Neural cell (in vitro differentiated cells): ENCODE data around the gene METTL9. TPM values are rescaled to one million over a fixed set of nuclear protein-coding genes. Genes with fewer than 3 reads are reported as not detected.

ENCODE experiments used
- H2AFZ ChIP-seq: fragments of 200-600, 300-800 bp; sonication (generic), shearing (Covaris generic); 2 replicates; pipeline ENCODE4 v1.6.0; 2014; ENCODE audit warnings: low read depth, mild to moderate bottlenecking, antibody characterized with exemption, low read length, moderate library complexity
- H3F3A ChIP-seq: fragments of 200-600 bp; shearing (Covaris generic); 2 replicates; pipeline ENCODE4 v1.6.1; 2016; ENCODE audit warnings: mild to moderate bottlenecking, moderate library complexity, mixed read lengths, antibody characterized with exemption, low read length; ENCODE audit not compliant: insufficient read depth, poor library complexity, severe bottlenecking
- H3K27ac ChIP-seq: fragments of 200-600, 300-800 bp; sonication (generic), shearing (Covaris generic); 2 replicates; pipeline ENCODE4 v1.5.1; 2014; ENCODE audit warnings: mild to moderate bottlenecking, low read length, moderate library complexity
- H3K27me3 ChIP-seq: fragments of 300-800, 200-600 bp; sonication (generic), shearing (Covaris generic); 2 replicates; pipeline ENCODE4 v1.6.0; 2014; ENCODE audit warnings: mild to moderate bottlenecking, low read depth, low read length, moderate library complexity; ENCODE audit not compliant: insufficient read depth
- H3K36me3 ChIP-seq: fragments of 300-800, 200-600 bp; sonication (generic), shearing (Covaris generic); 2 replicates; pipeline ENCODE4 v1.5.1; 2014; ENCODE audit warnings: mild to moderate bottlenecking, antibody characterized with exemption, low read length, moderate library complexity; ENCODE audit not compliant: insufficient read depth
- H3K4me2 ChIP-seq: fragments of 300-800, 200-600 bp; sonication (generic), shearing (Covaris generic); 2 replicates; pipeline ENCODE4 v1.6.0; 2014; ENCODE audit warnings: mild to moderate bottlenecking, low read length
- H3K4me3 ChIP-seq: fragments of 300-800, 200-600 bp; sonication (generic), shearing (Covaris generic); 2 replicates; pipeline ENCODE4 v1.5.1; 2014; ENCODE audit warnings: mild to moderate bottlenecking, low read length, moderate library complexity
- H3K79me2 ChIP-seq: fragments of 200-600 bp; shearing (Covaris generic); replicated peaks from 2 replicates; pipeline ENCODE4 v1.6.0; 2014; ENCODE audit warnings: mild to moderate bottlenecking, low read length, moderate library complexity; ENCODE audit not compliant: insufficient read depth
- H3K9ac ChIP-seq: fragments of 300-800, 200-600 bp; sonication (generic), shearing (Covaris generic); 2 replicates; pipeline ENCODE4 v1.6.1; 2016; ENCODE audit warnings: mild to moderate bottlenecking, low read length, mixed read lengths
- H3K9me2 ChIP-seq: fragments of 200-600 bp; shearing (Covaris generic); 2 replicates; pipeline ENCODE4 v1.6.1; 2016; ENCODE audit warnings: mild to moderate bottlenecking, low read length, mixed read lengths; ENCODE audit not compliant: insufficient read depth
- H3K9me3 ChIP-seq: fragments of 200-600, 300-800 bp; sonication (generic), shearing (Covaris generic); 2 replicates; pipeline ENCODE4 v1.6.1; 2016; ENCODE audit warnings: mild to moderate bottlenecking, mixed run types, low read length, moderate library complexity, mixed read lengths
- H4K20me1 ChIP-seq: fragments of 200-600 bp; shearing (Covaris generic); 2 replicates; pipeline ENCODE4 v1.6.1; 2016; ENCODE audit warnings: mild to moderate bottlenecking, mixed run types; ENCODE audit not compliant: insufficient read depth
- EP300 ChIP-seq: fragments of 450-650 bp; conservative IDR thresholded peaks from 2 replicates; pipeline ENCODE4 v1.6.1; 2014; ENCODE audit warnings: antibody characterized with exemption, mild to moderate bottlenecking, moderate library complexity; ENCODE audit not compliant: poor library complexity, severe bottlenecking
- EZH2 ChIP-seq: fragments of 200-600, 300-800 bp; shearing (Covaris generic), sonication (generic); IDR thresholded peaks from 2 replicates; pipeline ENCODE4 v1.6.1; 2014; ENCODE audit warnings: antibody characterized with exemption, low read length, borderline replicate concordance, mild to moderate bottlenecking; ENCODE audit not compliant: insufficient read depth, poor library complexity, severe bottlenecking
- MXI1 ChIP-seq: fragments of 450-650 bp; conservative IDR thresholded peaks from 2 replicates; pipeline ENCODE4 v1.6.1; 2014; ENCODE audit warnings: antibody characterized with exemption, mild to moderate bottlenecking; ENCODE audit not compliant: poor library complexity, severe bottlenecking
- POLR2AphosphoS5 ChIP-seq: IDR thresholded peaks from 2 replicates; pipeline ENCODE4 v1.6.1; 2012
- RAD21 ChIP-seq: fragments of 450-650 bp; conservative IDR thresholded peaks from 2 replicates; pipeline ENCODE4 v1.6.1; 2014; ENCODE audit warnings: antibody characterized with exemption, mild to moderate bottlenecking, moderate library complexity
- REST ChIP-seq: IDR thresholded peaks from 2 replicates; pipeline ENCODE4 v1.6.1; 2012; ENCODE audit warnings: borderline replicate concordance
- SMC3 ChIP-seq: fragments of 450-650 bp; conservative IDR thresholded peaks from 2 replicates; pipeline ENCODE4 v1.6.1; 2014; ENCODE audit warnings: antibody characterized with exemption, mild to moderate bottlenecking, moderate library complexity; ENCODE audit not compliant: poor library complexity
- TAF1 ChIP-seq: IDR thresholded peaks from 2 replicates; pipeline ENCODE4 v1.6.1; 2012; ENCODE audit warnings: low read depth
- polyA plus RNA-seq: library from polyadenylated mRNA; depleted of rRNA; stranded (reverse); fragments of >200 nt; gene quantifications from 2 replicates; pipeline ENCODE4 v1.2.3, GENCODE V29; 2014
- TF ChIP-seq, protein P1 (sequence below): fragments of 450-650 bp; IDR thresholded peaks from 2 replicates; pipeline ENCODE4 v1.5.1; 2014; ENCODE audit warnings: antibody characterized with exemption, mild to moderate bottlenecking, moderate library complexity; ENCODE audit not compliant: poor library complexity, severe bottlenecking

METTL9 gene
- polyA plus RNA-seq, 1 donor from 2014 or later, result 483 TPM

DNA sequence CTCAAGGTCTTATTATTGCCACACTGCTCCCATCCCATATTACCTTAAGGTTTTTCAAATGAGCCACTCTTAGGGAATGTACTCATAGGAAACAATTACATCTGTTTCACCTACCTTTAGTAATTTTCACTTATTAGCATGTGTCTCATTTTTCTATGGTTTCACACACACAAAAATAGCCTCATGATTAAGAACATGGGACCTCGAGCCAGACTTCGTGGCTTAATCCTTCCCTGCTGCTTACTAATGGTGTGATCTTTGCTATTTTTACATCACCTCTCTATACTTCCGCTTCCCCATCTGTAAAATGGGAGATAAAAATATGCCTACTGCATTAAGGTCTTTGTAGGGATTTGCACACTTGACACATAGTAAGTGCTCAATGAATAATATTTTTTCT lies 102.9 kb downstream of the METTL9 start:
- Histone ChIP-seq H3K4me2 (no peak overlapping the region), H3K9ac (no peak overlapping the region)

GRCh38 chr16:21703156-21703555 lies 103.8 kb downstream of the METTL9 start:
- no peaks in the 10 kb centered on the region for H3K9me3 ChIP-seq
- H4K20me1 ChIP-seq, result no peaks in the 10 kb centered on the region
- no peaks in the 10 kb centered on the region for H3K36me3 ChIP-seq
- H3K27ac ChIP-seq, result no peak overlapping the region
- H3K27me3 ChIP-seq, result no peaks in the 10 kb centered on the region
- H3K9ac ChIP-seq, result no peak overlapping the region
- no peaks in the 10 kb centered on the region for H3F3A ChIP-seq
- no peak overlapping the region for H3K4me3 ChIP-seq
- H3K4me2 ChIP-seq, result no peak overlapping the region
- no peaks in the 10 kb centered on the region for H3K9me2 ChIP-seq
- no peaks in the 10 kb centered on the region for H3K79me2 ChIP-seq
- TF ChIP-seq POLR2AphosphoS5 (no peak), EZH2 (no peak), MXI1 (no peak), REST (no peak), RAD21 (no peak), EP300 (no peak), TAF1 (no peak), SMC3 (no peak)
- TF ChIP-seq, protein P1, sequence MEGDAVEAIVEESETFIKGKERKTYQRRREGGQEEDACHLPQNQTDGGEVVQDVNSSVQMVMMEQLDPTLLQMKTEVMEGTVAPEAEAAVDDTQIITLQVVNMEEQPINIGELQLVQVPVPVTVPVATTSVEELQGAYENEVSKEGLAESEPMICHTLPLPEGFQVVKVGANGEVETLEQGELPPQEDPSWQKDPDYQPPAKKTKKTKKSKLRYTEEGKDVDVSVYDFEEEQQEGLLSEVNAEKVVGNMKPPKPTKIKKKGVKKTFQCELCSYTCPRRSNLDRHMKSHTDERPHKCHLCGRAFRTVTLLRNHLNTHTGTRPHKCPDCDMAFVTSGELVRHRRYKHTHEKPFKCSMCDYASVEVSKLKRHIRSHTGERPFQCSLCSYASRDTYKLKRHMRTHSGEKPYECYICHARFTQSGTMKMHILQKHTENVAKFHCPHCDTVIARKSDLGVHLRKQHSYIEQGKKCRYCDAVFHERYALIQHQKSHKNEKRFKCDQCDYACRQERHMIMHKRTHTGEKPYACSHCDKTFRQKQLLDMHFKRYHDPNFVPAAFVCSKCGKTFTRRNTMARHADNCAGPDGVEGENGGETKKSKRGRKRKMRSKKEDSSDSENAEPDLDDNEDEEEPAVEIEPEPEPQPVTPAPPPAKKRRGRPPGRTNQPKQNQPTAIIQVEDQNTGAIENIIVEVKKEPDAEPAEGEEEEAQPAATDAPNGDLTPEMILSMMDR, result no peak
- H2AFZ ChIP-seq, result no peak overlapping the region

More for the DNA sequence above, 102.9 kb downstream of the METTL9 start:
- H3K9me3 ChIP-seq, result no peaks in the 10 kb centered on the region
- no peak for TF ChIP-seq EP300
- TF ChIP-seq MXI1, result no peak
- no peak for TF ChIP-seq EZH2
- H3K27me3 ChIP-seq, result no peaks in the 10 kb centered on the region
- H3K4me3 ChIP-seq, result no peak overlapping the region
- no peak overlapping the region for H3K27ac ChIP-seq
- H3K79me2 ChIP-seq, result no peaks in the 10 kb centered on the region
- no peaks in the 10 kb centered on the region for H4K20me1 ChIP-seq
- no peaks in the 10 kb centered on the region for H3K36me3 ChIP-seq
- no peak overlapping the region for H2AFZ ChIP-seq
- H3K9me2 ChIP-seq, result no peaks in the 10 kb centered on the region
- no peaks in the 10 kb centered on the region for H3F3A ChIP-seq
